CD8-positive, alpha-beta memory T cell (primary cell): Measurements from ENCODE around the gene GPATCH4. TPM values are rescaled to one million over a fixed set of nuclear protein-coding genes. Genes with fewer than 3 reads are reported as not detected.

Experiments used
- CTCF ChIA-PET: fragments of 350-600 bp; sonication (Branson Sonifier 250); formaldehyde crosslinking; loops from one replicate; lab custom pipeline; 2021; ENCODE audit warnings: antibody characterized with exemption; lab: Charles Lee
- POLR2A ChIA-PET: fragments of 350-600 bp; sonication (Branson Sonifier 250); formaldehyde crosslinking; loops from one replicate; lab custom pipeline; 2021; ENCODE audit warnings: antibody characterized with exemption; lab: Charles Lee
- DNase-seq, 5 donors: peaks; one replicate each; pipeline versions ENCODE4 v3.0.0 to v3.0.0-alpha.2; 2020 to 2022; ENCODE audit warnings: mixed read lengths in 1 of 5
- H3K27ac ChIP-seq: one replicate; pipeline ENCODE4 v1.7.0; 2013; ENCODE audit warnings: low read depth, mild to moderate bottlenecking, low read length, moderate library complexity
- H3K27me3 ChIP-seq: 2 replicates; pipeline ENCODE4 v1.7.0; 2013; ENCODE audit warnings: low read length, mild to moderate bottlenecking; ENCODE audit not compliant: insufficient read depth, poor library complexity, severe bottlenecking
- H3K36me3 ChIP-seq: 2 replicates; pipeline ENCODE4 v1.7.0; 2013; ENCODE audit warnings: mild to moderate bottlenecking, low read length, moderate library complexity; ENCODE audit not compliant: insufficient read depth
- H3K4me1 ChIP-seq: 2 replicates; pipeline ENCODE4 v1.7.0; 2013; ENCODE audit warnings: mild to moderate bottlenecking, low read length, moderate library complexity; ENCODE audit not compliant: insufficient read depth
- H3K4me3 ChIP-seq: 2 replicates; pipeline ENCODE4 v1.7.0; 2013; ENCODE audit warnings: mild to moderate bottlenecking, low read length
- H3K9me3 ChIP-seq: 2 replicates; pipeline ENCODE4 v1.7.0; 2013; ENCODE audit warnings: mild to moderate bottlenecking, low read length
- H3K27ac Mint-ChIP-seq, 8 donors: one replicate each; pipeline ENCODE4 v1.8.0; 2020 to 2021; ENCODE audit warnings: mixed read lengths in 8 of 8, mild to moderate bottlenecking in 6 of 8, inconsistent platforms in 3 of 8, moderate library complexity in 3 of 8
- H3K27me3 Mint-ChIP-seq, 2 donors: one replicate each; pipeline ENCODE4 v1.8.0; 2020 to 2021; ENCODE audit warnings: mixed read lengths in 2 of 2, mild to moderate bottlenecking in 1 of 2, moderate library complexity in 1 of 2
- H3K36me3 Mint-ChIP-seq, 3 donors: one replicate each; pipeline ENCODE4 v1.8.0; 2020 to 2021; ENCODE audit warnings: mixed read lengths in 3 of 3, inconsistent platforms in 1 of 3, mild to moderate bottlenecking in 1 of 3
- H3K4me1 Mint-ChIP-seq, 3 donors: one replicate each; pipeline ENCODE4 v1.8.0; 2020 to 2021; ENCODE audit warnings: mixed read lengths in 3 of 3, inconsistent platforms in 1 of 3, mild to moderate bottlenecking in 1 of 3
- H3K4me3 Mint-ChIP-seq, 7 donors: one replicate each; pipeline ENCODE4 v1.8.0; 2020 to 2021; ENCODE audit warnings: mixed read lengths in 7 of 7, mild to moderate bottlenecking in 6 of 7, moderate library complexity in 4 of 7, inconsistent platforms in 2 of 7
- H3K9me3 Mint-ChIP-seq, 5 donors: one replicate each; pipeline ENCODE4 v1.8.0; 2020 to 2022; ENCODE audit warnings: mixed read lengths in 5 of 5, mild to moderate bottlenecking in 3 of 5, moderate library complexity in 2 of 5, inconsistent platforms in 1 of 5
- polyA plus RNA-seq: library from polyadenylated mRNA; unstranded; fragments of 300-500 nt; fragmentation: Illumina TruSeq; gene quantifications from one replicate; pipeline ENCODE4 v1.2.3, GENCODE V29; 2021
- total RNA-seq, 2 experiments: library from RNA; stranded (reverse); gene quantifications; one replicate each; pipeline ENCODE4 v1.2.3, GENCODE V29; 2021

GPATCH4 gene
- total and polyA plus RNA-seq, 3 experiments from 2014 or later: 58.7 to 131 (median 123) TPM

DNA sequence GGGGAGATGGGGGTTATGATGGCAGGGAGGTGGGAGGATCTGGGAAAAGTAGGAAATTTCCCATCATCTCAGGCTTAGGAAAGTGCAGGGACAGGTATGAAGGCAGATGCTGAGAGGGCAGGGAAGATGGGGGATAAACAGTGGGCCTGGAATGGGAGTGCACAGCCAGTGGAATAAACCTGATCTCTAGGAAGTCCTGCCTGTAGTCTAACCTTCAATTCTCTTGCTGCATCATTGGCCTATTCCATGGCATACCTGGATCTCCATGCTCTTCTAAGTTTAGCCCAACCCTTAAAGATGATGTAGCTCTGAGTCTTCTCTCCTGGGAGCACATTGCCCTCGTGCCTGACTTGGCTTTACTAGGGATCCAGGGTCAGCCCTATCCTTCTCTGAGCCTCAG, 43.4 kb upstream of the GPATCH4 start:
- peaks cover 20 to 34% (median 22%) of the 10 kb centered on the region in 3 donors for H3K4me1 Mint-ChIP-seq
- H3K4me1 ChIP-seq: peaks cover 18% of the 10 kb centered on the region
- H3K4me3 ChIP-seq: no peak overlapping the region
- peaks cover 66 to 84% of the 10 kb centered on the region in 2 donors for H3K27me3 Mint-ChIP-seq
- POLR2A ChIA-PET: interaction anchor here (1.2 kb wide), 1 partner anchor 140 kb away, joined by 3 read pairs; no protein-coding TSS in a partner anchor
- H3K9me3 Mint-ChIP-seq: peaks cover 0 to 2% (median 0%) of the 10 kb centered on the region in 5 donors
- peaks cover 41% of the 10 kb centered on the region for H3K27me3 ChIP-seq
- H3K27ac ChIP-seq: no peak overlapping the region
- no peaks in the 10 kb centered on the region for H3K36me3 Mint-ChIP-seq
- H3K4me3 Mint-ChIP-seq: no peak overlapping the region
- no peak for DNase-seq
- H3K9me3 ChIP-seq: no peaks in the 10 kb centered on the region
- H3K36me3 ChIP-seq: no peaks in the 10 kb centered on the region
- CTCF ChIA-PET: no interaction called here
- no peak overlapping the region for H3K27ac Mint-ChIP-seq

- ChIA-PET CTCF (interaction anchor here (0.7 to 1.1 kb wide), 4 partner anchors 17 to 82 kb away, joined by 3 to 5 read pairs (median 3); no protein-coding TSS in a partner anchor), POLR2A (interaction anchor here (1.2 kb wide), 1 partner anchor 139 kb away, joined by 3 read pairs; no protein-coding TSS in a partner anchor)
- no peak overlapping the region for H3K27ac Mint-ChIP-seq
- H3K27ac ChIP-seq: no peak overlapping the region
- H3K9me3 ChIP-seq: no peaks in the 10 kb centered on the region
- no peaks in the 10 kb centered on the region for H3K36me3 Mint-ChIP-seq
- H3K4me1 ChIP-seq: peaks cover 18% of the 10 kb centered on the region
- H3K4me3 ChIP-seq: no peak overlapping the region
- DNase-seq: no peak
- H3K4me3 Mint-ChIP-seq: no peak overlapping the region
- H3K9me3 Mint-ChIP-seq: peaks cover 0 to 2% (median 0%) of the 10 kb centered on the region in 5 donors
- H3K4me1 Mint-ChIP-seq: peaks cover 20 to 34% (median 22%) of the 10 kb centered on the region in 3 donors
- H3K36me3 ChIP-seq: no peaks in the 10 kb centered on the region
- peaks cover 69 to 85% of the 10 kb centered on the region in 2 donors for H3K27me3 Mint-ChIP-seq
- peaks cover 45% of the 10 kb centered on the region for H3K27me3 ChIP-seq
These were observed 42.9 kb upstream of the GPATCH4 start for GRCh38 chr1:156644146-156644545.

DNA sequence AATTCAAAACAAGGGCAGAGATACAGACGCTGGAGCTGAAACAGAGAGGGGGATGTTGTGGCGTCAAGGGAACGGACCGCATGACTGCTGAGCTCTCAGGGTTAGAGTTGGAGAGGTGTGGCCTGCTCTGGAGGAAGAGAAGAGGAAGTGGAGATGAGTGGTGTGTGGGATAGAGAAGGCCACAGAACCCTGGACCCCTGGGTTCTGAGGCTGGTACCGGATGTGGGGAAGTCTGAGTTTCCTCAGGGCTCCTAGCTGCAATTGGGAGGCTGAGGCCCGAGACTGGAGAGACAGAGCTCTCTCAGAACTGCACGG, 42.5 kb upstream of the GPATCH4 start:
- ChIA-PET CTCF (interaction anchor here (0.7 to 1.1 kb wide), 5 partner anchors 14 to 82 kb away, joined by 3 to 5 read pairs (median 3); no protein-coding TSS in a partner anchor), POLR2A (interaction anchor here (1.2 kb wide), 1 partner anchor 139 kb away, joined by 3 read pairs; no protein-coding TSS in a partner anchor)
- H3K4me1 Mint-ChIP-seq: peaks cover 20 to 34% (median 22%) of the 10 kb centered on the region in 3 donors
- Histone ChIP-seq H3K36me3 (no peaks in the 10 kb centered on the region), H3K9me3 (no peaks in the 10 kb centered on the region), H3K4me1 (peaks cover 18% of the 10 kb centered on the region), H3K27me3 (peaks cover 49% of the 10 kb centered on the region), H3K27ac (no peak overlapping the region), H3K4me3 (no peak overlapping the region)
- H3K36me3 Mint-ChIP-seq: no peaks in the 10 kb centered on the region
- DNase-seq: peak in 1 of 5 donors; percentile 48
- peak overlapping the region in 1 of 8 donors; percentile 35 for H3K27ac Mint-ChIP-seq
- H3K27me3 Mint-ChIP-seq: peaks cover 69 to 85% of the 10 kb centered on the region in 2 donors
- H3K9me3 Mint-ChIP-seq: peaks cover 0 to 2% (median 0%) of the 10 kb centered on the region in 5 donors
- peak overlapping the region in 4 of 7 donors; percentile 0 to 25 (median 14) for H3K4me3 Mint-ChIP-seq

- H3K4me1 ChIP-seq: peaks cover 18% of the 10 kb centered on the region
- peaks cover 0 to 2% (median 0%) of the 10 kb centered on the region in 5 donors for H3K9me3 Mint-ChIP-seq
- peaks cover 51% of the 10 kb centered on the region for H3K27me3 ChIP-seq
- no peaks in the 10 kb centered on the region for H3K36me3 ChIP-seq
- H3K4me3 ChIP-seq: no peak overlapping the region
- peak overlapping the region in 6 of 7 donors; percentile 0 to 75 (median 34) for H3K4me3 Mint-ChIP-seq
- no peaks in the 10 kb centered on the region for H3K9me3 ChIP-seq
- H3K4me1 Mint-ChIP-seq: peaks cover 20 to 34% (median 22%) of the 10 kb centered on the region in 3 donors
- POLR2A ChIA-PET: interaction anchor here (1.2 kb wide), 1 partner anchor 138 kb away, joined by 3 read pairs; no protein-coding TSS in a partner anchor
- peaks cover 69 to 86% of the 10 kb centered on the region in 2 donors for H3K27me3 Mint-ChIP-seq
- no peak overlapping the region for H3K27ac ChIP-seq
- no peak for DNase-seq
- peak overlapping the region in 1 of 8 donors; percentile 35 for H3K27ac Mint-ChIP-seq
- H3K36me3 Mint-ChIP-seq: no peaks in the 10 kb centered on the region
- CTCF ChIA-PET: interaction anchor here (0.7 to 1.5 kb wide), 8 partner anchors 13 to 197 kb away, joined by 3 to 5 read pairs (median 3); no protein-coding TSS in a partner anchor
These were observed 41.9 kb upstream of the GPATCH4 start for GRCh38 chr1:156643049-156643777.

DNA sequence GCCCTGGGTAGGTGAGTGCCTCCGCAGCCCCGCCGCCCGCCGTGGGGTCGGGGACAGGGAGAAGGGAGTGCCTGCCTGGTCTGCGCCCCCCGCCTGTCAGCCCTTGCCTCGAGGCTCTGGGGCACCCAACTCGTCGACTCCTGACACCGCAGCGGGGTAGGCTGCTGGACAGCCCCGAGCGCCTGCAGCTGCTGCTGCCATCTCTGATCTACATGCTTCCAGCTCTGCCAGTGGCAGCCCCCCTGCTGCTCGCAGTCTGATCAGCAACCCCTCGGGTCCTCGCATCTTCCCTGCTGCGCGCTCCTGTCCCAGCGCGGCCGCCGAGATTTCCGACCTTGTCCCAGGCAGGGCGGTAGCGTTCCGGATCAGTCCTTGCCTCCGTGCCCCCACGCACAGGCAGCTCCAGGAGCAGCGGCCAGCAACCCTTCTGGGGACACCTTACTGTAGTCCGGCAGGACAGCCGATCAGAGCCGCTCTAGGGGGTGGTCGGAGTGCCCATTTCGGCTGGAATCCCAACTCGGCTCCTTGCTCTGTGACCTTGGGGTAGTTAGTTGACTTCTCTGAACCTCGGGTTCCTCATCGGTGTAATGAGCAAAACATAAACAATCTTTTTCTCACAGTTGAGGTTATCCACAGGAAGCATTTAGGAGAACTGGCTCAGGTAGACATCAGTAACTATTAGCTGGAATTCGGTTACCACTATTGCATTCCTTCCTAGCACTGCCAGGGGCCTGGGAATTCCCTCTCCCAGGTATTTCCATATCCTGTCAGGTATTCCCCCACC, 41.2 kb upstream of the GPATCH4 start:
- peaks cover 51% of the 10 kb centered on the region for H3K27me3 ChIP-seq

GRCh38 chr1:156641761-156642264, 40.5 kb upstream of the GPATCH4 start, which contains the start of gene BCAN:
BCAN (plus strand) TSS chr1:156642117; CDS start chr1:156646055, 3,938 bp downstream.
- H3K27ac Mint-ChIP-seq: peak within 1 kb of the TSS in 1 of 8 donors; percentile 25
- H3K9me3 Mint-ChIP-seq: peaks cover 0 to 4% (median 0%) of the 10 kb centered on the region in 5 donors
- DNase-seq: no peak
- Histone ChIP-seq H3K4me1 (peaks cover 18% of the 10 kb centered on the region), H3K27me3 (peaks cover 51% of the 10 kb centered on the region), H3K4me3 (no peak within 1 kb of the TSS), H3K9me3 (no peaks in the 10 kb centered on the region), H3K27ac (no peak within 1 kb of the TSS), H3K36me3 (no peaks in the 10 kb centered on the region)
- H3K27me3 Mint-ChIP-seq: peaks cover 72 to 83% of the 10 kb centered on the region in 2 donors
- H3K4me1 Mint-ChIP-seq: peaks cover 20 to 34% (median 22%) of the 10 kb centered on the region in 3 donors
- ChIA-PET CTCF (interaction anchor here (0.9 to 1.5 kb wide), 4 partner anchors 12 to 84 kb away, joined by 3 to 4 read pairs (median 4); no protein-coding TSS in a partner anchor), POLR2A (no interaction called here)
- H3K36me3 Mint-ChIP-seq: no peaks in the 10 kb centered on the region
- peak within 1 kb of the TSS; percentile 22 to 86 (median 71) for H3K4me3 Mint-ChIP-seq

More for the DNA sequence above, 41.2 kb upstream of the GPATCH4 start:
- Histone ChIP-seq H3K9me3 (no peaks in the 10 kb centered on the region), H3K36me3 (no peaks in the 10 kb centered on the region), H3K27ac (no peak overlapping the region), H3K4me3 (no peak overlapping the region), H3K4me1 (peaks cover 18% of the 10 kb centered on the region)
- peaks cover 72 to 84% of the 10 kb centered on the region in 2 donors for H3K27me3 Mint-ChIP-seq
- H3K27ac Mint-ChIP-seq: no peak overlapping the region
- no peaks in the 10 kb centered on the region for H3K36me3 Mint-ChIP-seq
- H3K9me3 Mint-ChIP-seq: peaks cover 0 to 4% (median 0%) of the 10 kb centered on the region in 5 donors
- CTCF ChIA-PET: interaction anchor here (0.7 to 1.5 kb wide), 6 partner anchors 12 to 196 kb away, joined by 3 to 5 read pairs (median 3); no protein-coding TSS in a partner anchor
- peak overlapping the region in 5 of 7 donors; percentile 32 to 86 (median 60) for H3K4me3 Mint-ChIP-seq
- no peak for DNase-seq
- POLR2A ChIA-PET: no interaction called here
- peaks cover 20 to 34% (median 22%) of the 10 kb centered on the region in 3 donors for H3K4me1 Mint-ChIP-seq
